ENCODE data around the gene PLEKHA7.

The PLEKHA7 gene

DNA sequence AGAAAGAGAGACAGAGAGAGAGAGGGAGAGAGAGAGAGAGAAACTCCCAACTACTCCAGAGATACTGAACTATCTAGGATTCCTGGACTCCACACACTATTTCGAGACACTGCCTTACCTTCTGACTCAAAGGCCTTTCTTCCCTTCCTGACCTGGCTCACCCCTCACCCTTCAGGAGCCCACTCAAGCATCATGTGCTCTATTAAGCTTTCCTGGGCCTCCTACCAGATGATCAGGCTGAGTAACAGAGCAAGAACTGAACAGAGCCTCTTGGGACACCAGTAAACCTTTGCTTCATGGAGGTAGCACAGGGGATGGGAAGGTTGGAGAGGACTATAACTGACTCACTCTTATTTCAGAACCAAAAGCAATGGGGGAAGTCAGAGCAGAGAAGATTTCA is 31.4 kb downstream of the PLEKHA7 start:
- Histone ChIP-seq H3K36me3 (ENCODE audit: control insufficient read depth, insufficient read depth, low read length) (no peaks in the 10 kb centered on the region), H3K27me3 (replicated peaks; ENCODE audit: control insufficient read depth, insufficient read depth, low read length) (no peaks in the 10 kb centered on the region), H3K4me3 (replicated peaks; ENCODE audit: low read depth, low read length) (no peak overlapping the region)
- TF ChIP-seq, protein P1, sequence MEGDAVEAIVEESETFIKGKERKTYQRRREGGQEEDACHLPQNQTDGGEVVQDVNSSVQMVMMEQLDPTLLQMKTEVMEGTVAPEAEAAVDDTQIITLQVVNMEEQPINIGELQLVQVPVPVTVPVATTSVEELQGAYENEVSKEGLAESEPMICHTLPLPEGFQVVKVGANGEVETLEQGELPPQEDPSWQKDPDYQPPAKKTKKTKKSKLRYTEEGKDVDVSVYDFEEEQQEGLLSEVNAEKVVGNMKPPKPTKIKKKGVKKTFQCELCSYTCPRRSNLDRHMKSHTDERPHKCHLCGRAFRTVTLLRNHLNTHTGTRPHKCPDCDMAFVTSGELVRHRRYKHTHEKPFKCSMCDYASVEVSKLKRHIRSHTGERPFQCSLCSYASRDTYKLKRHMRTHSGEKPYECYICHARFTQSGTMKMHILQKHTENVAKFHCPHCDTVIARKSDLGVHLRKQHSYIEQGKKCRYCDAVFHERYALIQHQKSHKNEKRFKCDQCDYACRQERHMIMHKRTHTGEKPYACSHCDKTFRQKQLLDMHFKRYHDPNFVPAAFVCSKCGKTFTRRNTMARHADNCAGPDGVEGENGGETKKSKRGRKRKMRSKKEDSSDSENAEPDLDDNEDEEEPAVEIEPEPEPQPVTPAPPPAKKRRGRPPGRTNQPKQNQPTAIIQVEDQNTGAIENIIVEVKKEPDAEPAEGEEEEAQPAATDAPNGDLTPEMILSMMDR (IDR thresholded peaks at IDR 0.05; ENCODE audit: insufficient read depth, low read length, poor library complexity, severe bottlenecking): no peak
- no peak for DNase-seq (ENCODE audit: extremely low read depth, insufficient read length)

DNA sequence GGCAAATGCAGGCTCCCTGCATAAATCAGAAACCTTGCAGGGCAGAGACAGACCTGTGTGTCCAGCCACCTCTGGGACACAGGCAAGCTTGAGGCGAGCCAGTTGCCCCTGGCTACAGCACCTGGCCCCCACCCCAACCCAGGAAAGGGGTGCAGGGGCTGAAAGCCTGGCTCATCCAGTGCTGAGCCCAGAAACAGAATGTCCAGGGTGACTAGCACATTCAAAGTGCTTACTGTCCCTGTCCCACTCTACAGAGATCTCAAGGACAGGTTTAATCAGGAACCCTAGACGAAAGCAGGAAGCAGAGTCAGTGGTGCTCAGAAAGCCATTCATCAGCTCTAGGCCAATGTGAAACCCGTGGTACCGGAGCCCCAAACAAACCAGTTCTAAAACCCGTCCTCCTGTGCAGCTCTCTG is 31.9 kb downstream of the PLEKHA7 start:
- TF ChIP-seq, protein P1 (IDR thresholded peaks at IDR 0.05; ENCODE audit: insufficient read depth, low read length, poor library complexity, severe bottlenecking): no peak
- DNase-seq (ENCODE audit: extremely low read depth, insufficient read length): no peak
- Histone ChIP-seq H3K36me3 (ENCODE audit: control insufficient read depth, insufficient read depth, low read length) (no peaks in the 10 kb centered on the region), H3K4me3 (replicated peaks; ENCODE audit: low read depth, low read length) (no peak overlapping the region), H3K27me3 (replicated peaks; ENCODE audit: control insufficient read depth, insufficient read depth, low read length) (no peaks in the 10 kb centered on the region)

DNA sequence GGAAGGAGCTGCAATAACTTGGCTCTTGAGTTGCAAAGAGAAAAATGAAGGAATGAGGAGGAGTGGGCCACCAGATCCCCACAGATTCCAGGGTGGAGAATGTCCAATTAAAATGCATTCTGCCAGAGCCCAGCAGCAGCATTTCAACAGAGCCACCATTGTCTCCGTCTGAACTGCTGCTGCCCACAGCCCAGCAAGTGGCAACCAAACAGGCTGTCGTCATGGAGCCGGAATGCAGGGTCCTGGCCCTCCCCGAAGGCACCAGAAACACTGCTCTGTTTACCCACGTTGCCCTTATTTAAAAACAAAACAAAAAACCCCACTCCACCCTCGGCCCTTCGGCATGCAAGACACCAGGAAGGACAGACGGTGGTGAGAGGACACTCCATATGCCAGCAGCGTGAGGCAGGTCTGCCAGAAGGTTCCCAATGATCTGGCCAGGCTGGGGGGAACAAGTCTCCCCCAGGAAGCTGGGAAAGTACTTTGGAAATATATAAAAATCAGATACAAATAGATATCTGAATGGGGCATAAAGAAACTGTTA is 32.5 kb downstream of the PLEKHA7 start:
- Histone ChIP-seq H3K27me3 (replicated peaks; ENCODE audit: control insufficient read depth, insufficient read depth, low read length) (no peaks in the 10 kb centered on the region), H3K36me3 (ENCODE audit: control insufficient read depth, insufficient read depth, low read length) (no peaks in the 10 kb centered on the region), H3K4me3 (replicated peaks; ENCODE audit: low read depth, low read length) (no peak overlapping the region)
- no peak for DNase-seq (ENCODE audit: extremely low read depth, insufficient read length)
- TF ChIP-seq, protein P1 (IDR thresholded peaks at IDR 0.05; ENCODE audit: insufficient read depth, low read length, poor library complexity, severe bottlenecking): no peak

DNA sequence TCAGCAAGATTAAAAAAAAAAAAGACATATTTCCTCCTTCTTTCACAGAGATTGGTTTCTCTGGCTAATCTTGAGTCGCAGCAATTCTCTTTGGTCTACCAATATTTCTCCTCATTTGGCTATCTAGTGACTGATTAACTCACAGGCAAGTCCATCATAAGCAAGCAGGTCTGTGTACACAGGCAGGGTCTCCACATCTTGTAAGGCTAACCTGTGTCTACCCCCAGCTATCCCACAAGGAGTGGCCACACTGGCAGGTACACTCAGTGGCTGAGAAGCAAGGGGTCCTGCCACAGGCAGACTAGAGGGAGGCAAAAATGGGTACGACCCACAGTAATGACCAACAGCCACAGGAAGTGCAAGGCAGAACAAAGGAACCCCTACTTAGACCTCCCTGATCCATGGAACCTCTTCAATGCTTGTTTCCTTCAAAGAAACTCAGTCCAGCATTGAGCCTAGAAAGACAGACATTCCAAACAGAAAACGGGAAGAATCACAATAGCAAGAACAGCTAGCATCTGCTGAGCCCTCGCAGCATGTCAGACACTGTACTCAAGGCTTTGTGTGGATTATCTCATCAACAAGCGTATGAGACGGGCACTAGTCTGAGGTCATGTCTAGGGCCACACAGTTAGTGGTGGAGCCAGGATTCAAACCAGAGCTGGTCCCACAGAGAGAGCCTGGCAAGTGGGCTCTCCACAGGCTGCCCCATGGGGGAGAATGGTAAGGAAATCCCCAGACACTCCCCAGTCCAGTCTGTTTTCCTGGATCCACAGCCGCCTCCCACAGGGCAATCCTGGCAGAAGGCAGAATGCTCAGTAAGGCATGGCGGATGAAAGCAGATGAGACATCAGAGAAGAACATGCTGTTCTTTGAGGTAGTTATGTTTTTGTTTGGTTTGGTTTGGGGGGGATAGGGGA is 34.3 kb downstream of the PLEKHA7 start:
- Histone ChIP-seq H3K36me3 (ENCODE audit: control insufficient read depth, insufficient read depth, low read length) (no peaks in the 10 kb centered on the region), H3K4me3 (replicated peaks; ENCODE audit: low read depth, low read length) (no peak overlapping the region), H3K27me3 (replicated peaks; ENCODE audit: control insufficient read depth, insufficient read depth, low read length) (no peaks in the 10 kb centered on the region)
- TF ChIP-seq, protein P1 (IDR thresholded peaks at IDR 0.05; ENCODE audit: insufficient read depth, low read length, poor library complexity, severe bottlenecking): no peak
- DNase-seq (ENCODE audit: extremely low read depth, insufficient read length): no peak

DNA sequence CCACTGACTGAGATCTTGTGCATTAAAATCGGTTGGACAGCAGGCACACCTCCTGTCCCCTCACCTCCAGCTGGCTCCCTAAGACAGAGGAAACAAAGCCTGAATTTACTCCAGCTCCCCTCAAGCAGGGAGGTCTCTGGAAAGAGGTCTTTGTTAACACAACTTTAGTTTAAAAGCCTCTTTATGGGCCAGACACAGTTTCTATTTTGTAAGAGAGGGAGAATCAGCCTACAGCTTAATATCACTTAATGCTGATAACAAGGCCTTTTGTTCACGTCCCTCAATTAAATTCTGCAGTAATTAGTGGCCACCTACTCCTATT is 36.3 kb downstream of the PLEKHA7 start:
- TF ChIP-seq, protein P1 (IDR thresholded peaks at IDR 0.05; ENCODE audit: insufficient read depth, low read length, poor library complexity, severe bottlenecking): no peak
- no peak for DNase-seq (ENCODE audit: extremely low read depth, insufficient read length)
- no peak overlapping the region for H3K4me3 ChIP-seq (replicated peaks; ENCODE audit: low read depth, low read length)
- no peaks in the 10 kb centered on the region for H3K36me3 ChIP-seq (ENCODE audit: control insufficient read depth, insufficient read depth, low read length)
- no peaks in the 10 kb centered on the region for H3K27me3 ChIP-seq (replicated peaks; ENCODE audit: control insufficient read depth, insufficient read depth, low read length)

All from GM06990 (cell line).